K562 (cell line): ENCODE data around the gene FKRP. TPM values are rescaled to one million over a fixed set of nuclear protein-coding genes. Genes with fewer than 3 reads are reported as not detected.

Experiments
- ARHGAP35 ChIP-seq: fragments of 450-650 bp; IDR thresholded peaks from 2 replicates; pipeline ENCODE4 v1.6.1; 2018; ENCODE audit not compliant: partially characterized antibody
- ARNT ChIP-seq, 2 experiments: fragments of 450-650 bp; IDR thresholded peaks; 2 replicates each; pipeline ENCODE4 v1.6.1; 2016; ENCODE audit warnings: mild to moderate bottlenecking in 1 of 2
- CBX8 ChIP-seq: fragments of 200-600 bp; sonication (generic); IDR thresholded peaks from 2 replicates; pipeline ENCODE4 v1.6.1; 2012; ENCODE audit warnings: borderline replicate concordance, mixed run types, low read depth, mild to moderate bottlenecking, moderate library complexity, mixed read lengths, low read length, control low read depth, inconsistent platforms; ENCODE audit not compliant: poor library complexity, severe bottlenecking; ENCODE audit errors: extremely low read depth
- CTCF ChIP-seq, 3 experiments: IDR thresholded peaks in 2 of 3; conservative IDR thresholded peaks in 1 of 3; 2 replicates each; pipeline ENCODE4 v1.5.1; 2011 to 2012; ENCODE audit warnings: low read length in 3 of 3, mild to moderate bottlenecking in 3 of 3, control low read depth in 2 of 3, improper control_type of control experiment in 1 of 3, inconsistent platforms in 1 of 3, low read depth in 1 of 3, mixed read lengths in 1 of 3, moderate library complexity in 1 of 3; ENCODE audit not compliant: insufficient read depth in 2 of 3
- EP400 ChIP-seq: fragments of 450-650 bp; IDR thresholded peaks from 2 replicates; pipeline ENCODE4 v1.6.1; 2017; ENCODE audit warnings: antibody characterized with exemption, mild to moderate bottlenecking, moderate library complexity
- ETV5 ChIP-seq: sonication (generic); formaldehyde crosslinking; IDR thresholded peaks from 2 replicates; pipeline ENCODE4 v1.4.0; 2020; ENCODE audit warnings: low read depth, mild to moderate bottlenecking, missing genetic modification reagents
- FOXK2 ChIP-seq, 2 experiments: fragments of 450-650 bp; IDR thresholded peaks in 1 of 2; conservative IDR thresholded peaks in 1 of 2; 2 replicates each; pipeline ENCODE4 v1.6.1; 2016; ENCODE audit warnings: low read depth in 2 of 2, mild to moderate bottlenecking in 1 of 2
- GTF2E2 ChIP-seq: fragments of 200-800 bp; sonication (Bioruptor generic); IDR thresholded peaks from 2 replicates; pipeline ENCODE4 v1.6.1; 2016; ENCODE audit warnings: missing genetic modification characterization, missing compliant biosample characterization
- HDGF ChIP-seq: fragments of 450-650 bp; IDR thresholded peaks from 2 replicates; pipeline ENCODE4 v1.6.1; 2016
- MAFF ChIP-seq: IDR thresholded peaks from 2 replicates; pipeline ENCODE4 v1.6.1; 2012; ENCODE audit warnings: low read length, improper control_type of control experiment
- MCM2 ChIP-seq: fragments of 450-650 bp; IDR thresholded peaks from 2 replicates; pipeline ENCODE4 v1.6.1; 2017; ENCODE audit warnings: low read depth, mild to moderate bottlenecking
- POLR3G ChIP-seq: IDR thresholded peaks from 2 replicates; pipeline ENCODE4 v1.6.1; 2011; ENCODE audit not compliant: insufficient read length, insufficient replicate concordance; ENCODE audit errors: extremely low read depth
- RB1 ChIP-seq: fragments of 450-650 bp; IDR thresholded peaks from 2 replicates; pipeline ENCODE4 v1.6.1; 2017; ENCODE audit warnings: low read depth, mild to moderate bottlenecking
- RBM22 ChIP-seq: fragments of 200-400 bp; formaldehyde crosslinking; IDR thresholded peaks from 2 replicates; pipeline ENCODE4 v1.6.1; 2018; ENCODE audit warnings: low read length, low read depth; ENCODE audit not compliant: poor library complexity, severe bottlenecking
- SMARCA5 ChIP-seq: fragments of 450-650 bp; IDR thresholded peaks from 2 replicates; pipeline ENCODE4 v1.6.1; 2016
- SNRNP70 ChIP-seq: fragments of 200-400 bp; formaldehyde crosslinking; optimal IDR thresholded peaks from 2 replicates; pipeline ENCODE3; 2017; ENCODE audit warnings: low read depth, low read length
- TBL1XR1 ChIP-seq, 2 experiments: IDR thresholded peaks; 2 replicates each; pipeline ENCODE4 v1.6.1; 2012; ENCODE audit warnings: improper control_type of control experiment in 2 of 2, low read length in 2 of 2, mild to moderate bottlenecking in 1 of 2
- VEZF1 ChIP-seq: fragments of 200-800 bp; sonication (Bioruptor generic); IDR thresholded peaks from 2 replicates; pipeline ENCODE4 v1.6.1; 2017; ENCODE audit warnings: missing genetic modification characterization, missing compliant biosample characterization
- ZNF165 ChIP-seq: fragments of 250-450 bp; sonication (Bioruptor Pico); IDR thresholded peaks from 2 replicates; pipeline ENCODE4 v1.4.0; 2020; ENCODE audit warnings: borderline replicate concordance
- ZNF717 ChIP-seq: fragments of 250-450 bp; sonication (Bioruptor Pico); IDR thresholded peaks from 2 replicates; pipeline ENCODE4 v1.5.0; 2021
- ZNF79 ChIP-seq: fragments of 250-450 bp; sonication (Bioruptor Pico); IDR thresholded peaks from 2 replicates; pipeline ENCODE4 v1.4.0; 2020; ENCODE audit warnings: low read depth, mild to moderate bottlenecking, moderate library complexity
- polyA plus RNA-seq, 8 experiments: library from polyadenylated mRNA; depleted of rRNA in 4 of 8; stranded (reverse) in 5 of 8; unstranded in 3 of 8; fragments of >200 nt; fragmentation: Nextera tagmentation in 2 of 8; fragmentation: Illumina TruSeq in 1 of 8; extraction: Ambion mirVana in 2 of 8; extraction: Trizol in 1 of 8; gene quantifications; 2 replicates each; pipeline versions ENCODE4 v1.2.1 to v1.2.3, GENCODE V29; 2011 to 2014; ENCODE audit warnings: inconsistent platforms in 1 of 8, missing spikeins in 1 of 8
- total RNA-seq, 7 experiments: library from RNA; depleted of rRNA in 6 of 7; stranded (reverse); fragments of >200 nt in 6 of 7; fragmentation: Illumina TruSeq in 2 of 7; extraction: Trizol in 2 of 7; gene quantifications; 2 replicates each; pipeline versions ENCODE4 v1.2.1 to v1.2.3, GENCODE V29; 2011 to 2021; ENCODE audit warnings: low replicate concordance in 1 of 7
- TF ChIP-seq, protein P1 (sequence below): sonication (generic); formaldehyde crosslinking; IDR thresholded peaks from 2 replicates; pipeline ENCODE4 v1.9.0; 2022; ENCODE audit warnings: mild to moderate bottlenecking, missing genetic modification reagents
- TF ChIP-seq, protein P2 (sequence below), 2 experiments: IDR thresholded peaks; 2 replicates each; pipeline ENCODE4 v1.6.1; 2011; ENCODE audit warnings: borderline replicate concordance in 1 of 2, control low read depth in 1 of 2, low read depth in 1 of 2, low read length in 1 of 2, mild to moderate bottlenecking in 1 of 2, mixed read lengths in 1 of 2, moderate library complexity in 1 of 2; ENCODE audit not compliant: insufficient read depth in 1 of 2, insufficient read length in 1 of 2, poor library complexity in 1 of 2, severe bottlenecking in 1 of 2; ENCODE audit errors: extremely low read depth in 1 of 2

Gene FKRP
- total and polyA plus RNA-seq, 9 of the 15 experiments (the other 6 are each of a cell fraction or from before 2014, with no cell fraction given) = 0.68 to 16.1 (median 6.5) TPM

- TF ChIP-seq VEZF1 = no peak
- TF ChIP-seq HDGF = peak; percentile 85
- no peak; the same call in 1 of the 2 replicates for TF ChIP-seq ETV5 (CRISPR knock-in tag)
- TF ChIP-seq FOXK2 (conservative IDR thresholded peaks at IDR 0.05 in 1 of 2, IDR thresholded peaks at IDR 0.05 in 1 of 2; ENCODE audit: low read depth in 2 of 2) = peak in 1 of 2 experiments; percentile 5
- TF ChIP-seq MAFF = no peak
- no peak for TF ChIP-seq TBL1XR1 (IDR thresholded peaks at IDR 0.05; ENCODE audit: low read length in 2 of 2)
- TF ChIP-seq, protein P1, sequence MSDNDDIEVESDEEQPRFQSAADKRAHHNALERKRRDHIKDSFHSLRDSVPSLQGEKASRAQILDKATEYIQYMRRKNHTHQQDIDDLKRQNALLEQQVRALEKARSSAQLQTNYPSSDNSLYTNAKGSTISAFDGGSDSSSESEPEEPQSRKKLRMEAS (CRISPR knock-in tag) = no peak
- TF ChIP-seq CTCF (IDR thresholded peaks at IDR 0.05 in 2 of 3, conservative IDR thresholded peaks at IDR 0.05 in 1 of 3; ENCODE audit: insufficient read depth in 2 of 3, low read depth in 1 of 3, low read length in 3 of 3) = no peak
- TF ChIP-seq ZNF165 (CRISPR knock-in tag) = no peak
- peak; percentile 43 for TF ChIP-seq ARHGAP35
- TF ChIP-seq, protein P2, sequence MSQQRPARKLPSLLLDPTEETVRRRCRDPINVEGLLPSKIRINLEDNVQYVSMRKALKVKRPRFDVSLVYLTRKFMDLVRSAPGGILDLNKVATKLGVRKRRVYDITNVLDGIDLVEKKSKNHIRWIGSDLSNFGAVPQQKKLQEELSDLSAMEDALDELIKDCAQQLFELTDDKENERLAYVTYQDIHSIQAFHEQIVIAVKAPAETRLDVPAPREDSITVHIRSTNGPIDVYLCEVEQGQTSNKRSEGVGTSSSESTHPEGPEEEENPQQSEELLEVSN (IDR thresholded peaks at IDR 0.05; ENCODE audit: borderline replicate concordance in 1 of 2, extremely low read depth in 1 of 2, insufficient read depth in 1 of 2, insufficient read length in 1 of 2, low read depth in 1 of 2, low read length in 1 of 2, poor library complexity in 1 of 2, severe bottlenecking in 1 of 2) = no peak
- TF ChIP-seq CBX8 = no peak
- 0 out of 2 replicates have a peak, but pooled peaks have one; percentile 29 for TF ChIP-seq GTF2E2 (tag)
- no peak for TF ChIP-seq SNRNP70
- no peak for TF ChIP-seq ZNF79 (CRISPR knock-in tag)
- no peak for TF ChIP-seq ZNF717 (CRISPR knock-in tag)
- TF ChIP-seq RB1 = no peak
- no peak for TF ChIP-seq RBM22
- peak; percentile 33; the same call in 1 of the 2 replicates for TF ChIP-seq SMARCA5
- no peak for TF ChIP-seq EP400
- TF ChIP-seq ARNT (IDR thresholded peaks at IDR 0.05) = no peak
- TF ChIP-seq MCM2 = no peak
- TF ChIP-seq POLR3G = no peak
These were observed 39.5 kb downstream of the FKRP start (continued) for GRCh38 chr19:46785054-46785979.
